Hepatocyte (in vitro differentiated cells): ENCODE data around the gene SLCO2A1.

Experiments
- EZH2 ChIP-seq: fragments of 200-600 bp; sonication (generic); IDR thresholded peaks from 2 replicates; pipeline ENCODE4 v1.6.1; 2016; ENCODE audit warnings: antibody characterized with exemption, mild to moderate bottlenecking, borderline replicate concordance
- EZH2phosphoT487 ChIP-seq: fragments of 200-600 bp; sonication (generic); IDR thresholded peaks from one replicate; pipeline ENCODE4 v1.6.1; 2018; ENCODE audit warnings: antibody characterized with exemption, mild to moderate bottlenecking, low read depth, moderate library complexity; ENCODE audit not compliant: unreplicated experiment, severe bottlenecking
- TF ChIP-seq, protein P1 (sequence below): fragments of 200-600 bp; sonication (generic); IDR thresholded peaks from 2 replicates; pipeline ENCODE4 v1.5.1; 2016; ENCODE audit warnings: antibody characterized with exemption, mild to moderate bottlenecking; ENCODE audit not compliant: poor library complexity

DNA sequence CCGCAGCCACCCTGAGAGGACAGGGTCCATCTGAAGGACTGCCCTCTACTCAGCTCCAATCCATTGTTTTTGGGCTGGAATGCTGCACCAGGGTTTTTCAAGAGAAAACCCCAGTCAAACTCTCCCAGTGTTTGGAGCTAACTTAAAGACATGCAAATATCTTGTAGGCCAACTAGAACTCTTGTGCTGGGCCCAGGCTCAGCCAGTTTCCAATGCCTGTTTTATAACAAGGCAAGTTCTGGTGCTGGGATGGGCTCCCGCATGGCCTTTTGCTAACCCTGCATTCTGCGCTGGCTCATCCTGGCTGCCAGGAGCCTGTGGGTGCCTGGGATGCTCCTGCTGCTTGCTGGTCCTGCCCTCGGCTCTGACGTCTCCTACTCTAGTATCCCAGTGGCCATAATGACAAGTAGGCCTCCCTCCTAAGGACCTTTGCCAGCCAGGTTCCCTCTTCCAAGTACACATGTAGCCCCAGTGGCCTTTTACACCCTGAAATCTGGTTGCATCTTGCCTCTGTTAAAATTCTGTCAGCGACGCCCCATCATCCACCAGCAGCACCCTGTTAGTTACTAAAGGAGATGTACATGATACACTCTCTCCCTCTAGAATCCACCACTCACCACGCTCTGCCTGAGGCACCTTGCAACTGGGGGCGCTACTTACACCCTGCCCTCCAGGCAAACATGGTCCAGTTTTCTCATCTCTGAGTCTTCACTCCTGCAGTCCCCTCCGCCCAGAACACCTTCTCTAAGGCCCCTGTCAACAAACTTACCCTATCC lies 103.6 kb downstream of the SLCO2A1 start:
- TF ChIP-seq, protein P1, sequence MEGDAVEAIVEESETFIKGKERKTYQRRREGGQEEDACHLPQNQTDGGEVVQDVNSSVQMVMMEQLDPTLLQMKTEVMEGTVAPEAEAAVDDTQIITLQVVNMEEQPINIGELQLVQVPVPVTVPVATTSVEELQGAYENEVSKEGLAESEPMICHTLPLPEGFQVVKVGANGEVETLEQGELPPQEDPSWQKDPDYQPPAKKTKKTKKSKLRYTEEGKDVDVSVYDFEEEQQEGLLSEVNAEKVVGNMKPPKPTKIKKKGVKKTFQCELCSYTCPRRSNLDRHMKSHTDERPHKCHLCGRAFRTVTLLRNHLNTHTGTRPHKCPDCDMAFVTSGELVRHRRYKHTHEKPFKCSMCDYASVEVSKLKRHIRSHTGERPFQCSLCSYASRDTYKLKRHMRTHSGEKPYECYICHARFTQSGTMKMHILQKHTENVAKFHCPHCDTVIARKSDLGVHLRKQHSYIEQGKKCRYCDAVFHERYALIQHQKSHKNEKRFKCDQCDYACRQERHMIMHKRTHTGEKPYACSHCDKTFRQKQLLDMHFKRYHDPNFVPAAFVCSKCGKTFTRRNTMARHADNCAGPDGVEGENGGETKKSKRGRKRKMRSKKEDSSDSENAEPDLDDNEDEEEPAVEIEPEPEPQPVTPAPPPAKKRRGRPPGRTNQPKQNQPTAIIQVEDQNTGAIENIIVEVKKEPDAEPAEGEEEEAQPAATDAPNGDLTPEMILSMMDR: no peak
- TF ChIP-seq EZH2: no peak
- TF ChIP-seq EZH2phosphoT487: no peak
